ENCODE data around the gene WDFY2. TPM values are rescaled to one million over a fixed set of nuclear protein-coding genes. Genes with fewer than 3 reads are reported as not detected.

Gene WDFY2, protein sequence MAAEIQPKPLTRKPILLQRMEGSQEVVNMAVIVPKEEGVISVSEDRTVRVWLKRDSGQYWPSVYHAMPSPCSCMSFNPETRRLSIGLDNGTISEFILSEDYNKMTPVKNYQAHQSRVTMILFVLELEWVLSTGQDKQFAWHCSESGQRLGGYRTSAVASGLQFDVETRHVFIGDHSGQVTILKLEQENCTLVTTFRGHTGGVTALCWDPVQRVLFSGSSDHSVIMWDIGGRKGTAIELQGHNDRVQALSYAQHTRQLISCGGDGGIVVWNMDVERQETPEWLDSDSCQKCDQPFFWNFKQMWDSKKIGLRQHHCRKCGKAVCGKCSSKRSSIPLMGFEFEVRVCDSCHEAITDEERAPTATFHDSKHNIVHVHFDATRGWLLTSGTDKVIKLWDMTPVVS
- 16.8 and 20.8 TPM in 2 replicates for total RNA-seq

DNA sequence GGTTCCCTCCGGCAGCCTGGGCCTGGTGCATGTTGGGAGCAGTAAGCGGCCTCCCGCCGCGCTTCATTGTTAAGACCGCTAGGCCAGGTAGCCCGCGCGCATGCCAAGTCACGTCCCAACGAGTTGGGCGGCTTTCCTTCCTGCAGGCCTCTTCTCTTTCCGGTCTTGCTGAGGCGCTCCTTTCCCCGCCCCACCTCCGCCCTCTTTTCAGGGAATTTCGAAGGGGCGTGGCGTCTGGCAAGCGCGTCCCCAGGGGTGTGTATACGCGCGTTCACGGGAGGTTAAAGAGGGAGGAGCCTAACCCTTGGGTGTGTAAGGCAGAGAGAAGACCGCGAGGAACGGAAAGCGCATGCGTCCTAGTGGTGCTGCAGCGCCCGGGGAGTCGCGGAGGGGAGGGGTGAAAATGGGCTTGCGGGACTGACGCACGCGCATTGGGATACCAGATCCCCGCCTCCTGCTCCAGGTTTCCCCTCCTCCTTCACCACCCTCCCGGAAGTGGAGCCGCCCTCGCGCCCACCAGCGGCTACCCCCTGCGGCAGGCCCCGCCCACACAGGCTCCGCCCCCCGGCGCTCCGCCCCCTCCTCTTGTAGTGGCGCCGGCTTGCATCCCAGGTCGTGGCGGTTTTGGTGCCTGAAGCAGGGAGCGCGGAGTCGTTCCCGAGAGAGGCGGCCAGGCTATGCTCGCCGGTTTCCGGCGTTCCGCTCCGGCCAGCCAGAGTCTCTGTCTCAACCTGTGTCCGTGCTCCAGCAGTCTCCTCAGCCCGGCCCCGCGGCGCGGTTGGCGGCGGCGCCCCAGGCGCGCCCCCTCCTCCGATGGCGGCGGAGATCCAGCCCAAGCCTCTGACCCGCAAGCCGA is at the start of gene WDFY2:
Gene WDFY2, plus strand, starts transcription at position 588 of the 856 bp plus-strand sequence. Its CDS starts 226 bp downstream, at position 814.
- H3K4me3 Mint-ChIP-seq = peak within 1 kb of the TSS; percentile 94
- intact Hi-C loops (cut with micrococcal nuclease) = loop anchor here (1.0 to 5.0 kb wide), 13 partner anchors 25 to 1791 kb away; partner anchors contain the start of genes ALG11, CKAP2, INTS6 and KPNA3
- TF ChIP-seq CTCF (IDR thresholded peaks at IDR 0.05) = no peak
- peaks cover 6% of the 10 kb centered on the region for H3K36me3 Mint-ChIP-seq (ENCODE audit: low read depth)
- ATAC-seq (ENCODE audit: low read depth) = peak; percentile 80
- H3K9me3 Mint-ChIP-seq = no peaks in the 10 kb centered on the region
- POLR2A ChIA-PET = interaction anchor here (1.0 to 7.3 kb wide), 5 partner anchors 30 to 180 kb away, joined by 4 to 156 read pairs (median 8); partner anchors contain the start of gene INTS6
- peaks cover 31% of the 10 kb centered on the region for H3K4me1 Mint-ChIP-seq
- CTCF ChIA-PET = interaction anchor here (1.2 to 1.4 kb wide), 2 partner anchors 23 to 214 kb away, joined by 3 to 5 read pairs; no protein-coding TSS in a partner anchor
- H3K27me3 Mint-ChIP-seq = no peaks in the 10 kb centered on the region
- H3K27ac Mint-ChIP-seq = peak within 1 kb of the TSS; percentile 97
- DNase-seq = peak; percentile 100

DNA sequence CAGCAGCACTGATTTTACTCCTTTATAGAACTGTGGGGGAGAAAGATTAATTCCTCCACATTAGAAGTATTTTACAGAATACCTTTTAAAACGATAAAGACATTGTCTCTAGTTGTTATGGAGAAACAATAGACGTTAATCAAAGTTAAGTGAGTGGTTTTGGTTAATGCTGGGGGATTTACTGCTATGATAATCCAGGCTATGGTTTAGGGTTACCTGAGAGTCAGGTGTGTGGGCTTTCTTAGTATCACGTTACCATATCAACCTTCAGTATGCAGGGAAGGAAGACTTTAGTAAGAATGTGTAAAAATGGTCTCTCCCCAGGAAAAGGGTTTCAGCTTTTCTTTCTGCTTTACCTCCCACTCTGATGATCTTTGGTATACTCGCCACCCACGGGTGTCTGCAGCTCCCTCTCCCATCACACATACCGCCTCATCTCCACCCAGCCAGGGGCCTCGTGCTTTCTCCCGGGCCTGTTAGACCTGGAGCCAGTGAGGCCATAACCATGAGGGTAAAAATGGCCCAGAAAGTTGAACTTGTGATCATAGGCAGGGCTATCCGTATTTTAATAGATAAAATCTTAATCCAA is 45.6 kb upstream of the WDFY2 start:
- ChIA-PET CTCF (no interaction called here), POLR2A (no interaction called here)
- H3K27ac Mint-ChIP-seq = no peak overlapping the region
- DNase-seq (no peak), ATAC-seq (ENCODE audit: low read depth) (no peak)
- peaks cover 15% of the 10 kb centered on the region for H3K4me1 Mint-ChIP-seq
- no peaks in the 10 kb centered on the region for H3K36me3 Mint-ChIP-seq (ENCODE audit: low read depth)
- no peaks in the 10 kb centered on the region for H3K27me3 Mint-ChIP-seq
- no peak overlapping the region for H3K4me3 Mint-ChIP-seq
- no peaks in the 10 kb centered on the region for H3K9me3 Mint-ChIP-seq
- intact Hi-C loops (cut with micrococcal nuclease) = no loop called here
- TF ChIP-seq CTCF (IDR thresholded peaks at IDR 0.05) = no peak

GRCh38 chr13:51539887-51540286 is 44.4 kb upstream of the WDFY2 start:
- H3K27me3 Mint-ChIP-seq = no peaks in the 10 kb centered on the region
- H3K36me3 Mint-ChIP-seq (ENCODE audit: low read depth) = no peaks in the 10 kb centered on the region
- DNase-seq = no peak
- H3K27ac Mint-ChIP-seq = no peak overlapping the region
- POLR2A ChIA-PET = no interaction called here
- peaks cover 3% of the 10 kb centered on the region for H3K4me1 Mint-ChIP-seq
- H3K4me3 Mint-ChIP-seq = no peak overlapping the region
- no peak for ATAC-seq (ENCODE audit: low read depth)
- intact Hi-C loops (cut with micrococcal nuclease) = loop anchor here (5.0 kb wide), 1 partner anchor 38 kb away; no protein-coding TSS in a partner anchor
- CTCF ChIA-PET = no interaction called here
- no peak for TF ChIP-seq CTCF (IDR thresholded peaks at IDR 0.05)
- no peaks in the 10 kb centered on the region for H3K9me3 Mint-ChIP-seq

- ATAC-seq (ENCODE audit: low read depth) = no peak
- DNase-seq = no peak
- Mint-ChIP-seq H3K27me3 (no peaks in the 10 kb centered on the region), H3K36me3 (ENCODE audit: low read depth) (no peaks in the 10 kb centered on the region), H3K4me1 (no peaks in the 10 kb centered on the region), H3K9me3 (no peaks in the 10 kb centered on the region), H3K4me3 (no peak overlapping the region), H3K27ac (no peak overlapping the region)
- no peak for TF ChIP-seq CTCF (IDR thresholded peaks at IDR 0.05)
- ChIA-PET POLR2A (no interaction called here), CTCF (no interaction called here)
- intact Hi-C loops (cut with micrococcal nuclease) = loop anchor here (5.0 kb wide), 1 partner anchor 39 kb away; no protein-coding TSS in a partner anchor
Measured at GRCh38 chr13:51541037-51541436, 43.2 kb upstream of the WDFY2 start.

Data from activated B cell treated with CpG ODN at 0.5 μM for 24 hours (primary cell).